ENCODE results near the gene GNB2.

The GNB2 gene

DNA sequence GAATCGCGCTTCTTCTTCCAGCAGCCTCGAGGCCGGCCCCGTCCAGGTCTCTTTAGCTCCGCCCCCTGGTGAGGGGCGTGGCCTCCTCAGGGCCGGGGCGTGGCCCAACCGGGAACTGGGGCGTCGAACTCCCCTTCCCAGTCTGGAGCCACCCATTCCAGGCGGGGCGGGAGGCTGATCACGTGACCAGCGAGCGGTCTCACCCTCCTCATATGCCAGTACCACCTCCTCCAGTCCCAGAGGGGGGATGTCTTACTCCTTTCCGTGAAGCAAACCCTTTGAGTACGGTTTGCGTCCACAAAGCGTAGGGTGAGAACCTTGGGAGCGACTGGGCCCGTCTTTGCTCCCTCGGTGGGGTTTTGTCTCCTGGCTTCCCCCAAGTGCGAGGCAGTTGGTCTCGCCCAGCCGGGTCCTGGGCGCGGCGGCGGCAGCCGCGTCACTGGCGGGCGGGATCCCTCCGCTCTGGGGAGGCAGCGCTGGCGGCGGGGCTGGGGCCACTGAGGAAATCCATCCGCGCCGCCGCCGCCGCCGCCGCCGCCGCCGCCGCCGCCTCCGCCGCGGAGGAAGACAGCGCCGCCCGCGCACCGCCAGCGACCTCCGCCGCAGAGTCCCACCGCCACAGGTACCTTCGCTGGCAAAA lies at the start of gene GNB2:
Gene GNB2, plus strand, starts transcription at position 439 of the 640 bp plus-strand sequence. CDS start 2,526 bp downstream, outside the sequence.
- H3K36me3 ChIP-seq (ENCODE audit: control insufficient read depth in 1 of 2, insufficient read depth in 2 of 2, low read length in 2 of 2), result peaks cover 16 to 18% of the 10 kb centered on the region in 2 donors
- peak within 1 kb of the TSS; percentile 93 for H3K27ac ChIP-seq (ENCODE audit: low read length)
- no peaks in the 10 kb centered on the region for H3K27me3 ChIP-seq (ENCODE audit: low read depth, low read length)
- peaks cover 0 to 8% of the 10 kb centered on the region in 2 donors for H3K4me1 ChIP-seq (ENCODE audit: control insufficient read depth in 1 of 2, insufficient read depth in 2 of 2, low read length in 2 of 2)
- H3K4me3 ChIP-seq (ENCODE audit: low read depth in 1 of 2, low read length in 2 of 2), result peak within 1 kb of the TSS; percentile 73 to 98
- no peaks in the 10 kb centered on the region for H3K9me3 ChIP-seq (ENCODE audit: control insufficient read depth in 1 of 2, low read length in 2 of 2)

DNA sequence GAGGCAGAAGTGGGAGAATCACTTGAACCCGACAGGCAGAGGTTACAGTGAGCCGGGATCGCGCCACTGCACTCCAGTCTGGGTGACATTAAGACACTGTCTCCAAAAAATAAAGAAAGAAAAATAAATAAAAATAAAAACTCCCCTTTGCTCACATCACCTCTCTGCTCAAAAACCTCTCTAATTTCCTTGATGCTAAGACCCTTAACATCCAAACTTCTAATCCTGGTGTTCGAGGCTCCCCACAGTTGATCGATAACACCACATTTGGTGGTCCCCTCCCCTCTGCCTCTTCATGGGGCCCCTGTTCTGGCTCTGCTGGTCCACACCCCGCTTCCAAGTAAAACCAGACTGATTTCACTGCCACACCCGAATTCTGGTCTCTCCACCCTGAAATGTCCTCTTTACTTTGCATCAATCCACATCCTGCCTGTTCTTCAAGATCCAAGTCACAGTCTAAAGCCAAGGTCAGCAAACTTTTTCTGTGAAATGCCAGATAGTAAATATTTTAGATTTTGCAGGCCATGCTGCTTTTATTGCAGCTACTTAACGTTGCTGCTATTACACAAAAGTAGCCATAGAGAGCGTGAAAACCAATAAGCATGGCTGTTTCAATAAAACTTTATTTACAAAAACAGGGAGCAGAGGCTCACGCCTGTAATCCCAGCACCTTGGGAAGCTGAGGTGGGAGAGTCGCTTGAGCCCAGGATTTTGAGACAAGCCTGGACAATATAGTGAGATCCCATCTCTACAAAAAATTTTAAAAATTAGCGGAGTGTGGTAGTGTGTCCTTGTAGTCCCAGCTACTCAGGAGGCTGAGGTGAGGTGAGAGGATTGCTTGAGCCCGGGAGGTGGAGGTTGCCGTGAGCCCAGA lies 49.4 kb upstream of the GNB2 start:
- no peaks in the 10 kb centered on the region for H3K27me3 ChIP-seq (ENCODE audit: low read depth, low read length)

DNA sequence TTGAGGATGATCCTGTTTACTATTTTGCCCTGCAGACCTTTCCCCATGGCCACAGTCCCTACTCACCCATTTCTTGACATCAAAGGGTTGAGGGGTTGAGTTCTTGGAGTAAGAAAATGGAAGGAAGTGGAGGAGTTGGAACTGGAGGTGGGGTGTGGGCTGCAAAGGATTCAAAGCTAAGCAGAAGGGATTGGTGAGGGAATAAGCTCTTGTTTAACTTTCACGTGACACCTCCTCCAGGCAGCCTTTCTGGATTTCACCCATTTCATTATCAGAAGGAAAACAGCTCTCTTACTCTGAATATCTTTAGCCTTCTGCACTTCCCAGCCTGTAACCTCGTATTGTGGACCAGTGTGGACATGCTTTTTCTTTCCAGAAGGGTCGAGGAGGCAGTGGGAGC lies 47.5 kb upstream of the GNB2 start:
- no peak overlapping the region for H3K27ac ChIP-seq (ENCODE audit: low read length)
- H3K4me3 ChIP-seq (ENCODE audit: low read depth in 1 of 2, low read length in 2 of 2), result peak overlapping the region; percentile 9 to 46
- H3K36me3 ChIP-seq (ENCODE audit: control insufficient read depth in 1 of 2, insufficient read depth in 2 of 2, low read length in 2 of 2), result no peaks in the 10 kb centered on the region
- H3K9me3 ChIP-seq (ENCODE audit: control insufficient read depth in 1 of 2, low read length in 2 of 2), result no peaks in the 10 kb centered on the region
- H3K4me1 ChIP-seq (ENCODE audit: control insufficient read depth in 1 of 2, insufficient read depth in 2 of 2, low read length in 2 of 2), result peaks cover 0 to 8% of the 10 kb centered on the region in 2 donors
- H3K27me3 ChIP-seq (ENCODE audit: low read depth, low read length), result no peaks in the 10 kb centered on the region

More for the DNA sequence above, 49.4 kb upstream of the GNB2 start:
- Histone ChIP-seq H3K4me1 (ENCODE audit: control insufficient read depth in 1 of 2, insufficient read depth in 2 of 2, low read length in 2 of 2) (peaks cover 0 to 8% of the 10 kb centered on the region in 2 donors), H3K27ac (ENCODE audit: low read length) (no peak overlapping the region), H3K4me3 (ENCODE audit: low read depth in 1 of 2, low read length in 2 of 2) (no peak overlapping the region), H3K36me3 (ENCODE audit: control insufficient read depth in 1 of 2, insufficient read depth in 2 of 2, low read length in 2 of 2) (no peaks in the 10 kb centered on the region), H3K9me3 (ENCODE audit: control insufficient read depth in 1 of 2, low read length in 2 of 2) (no peaks in the 10 kb centered on the region)

DNA sequence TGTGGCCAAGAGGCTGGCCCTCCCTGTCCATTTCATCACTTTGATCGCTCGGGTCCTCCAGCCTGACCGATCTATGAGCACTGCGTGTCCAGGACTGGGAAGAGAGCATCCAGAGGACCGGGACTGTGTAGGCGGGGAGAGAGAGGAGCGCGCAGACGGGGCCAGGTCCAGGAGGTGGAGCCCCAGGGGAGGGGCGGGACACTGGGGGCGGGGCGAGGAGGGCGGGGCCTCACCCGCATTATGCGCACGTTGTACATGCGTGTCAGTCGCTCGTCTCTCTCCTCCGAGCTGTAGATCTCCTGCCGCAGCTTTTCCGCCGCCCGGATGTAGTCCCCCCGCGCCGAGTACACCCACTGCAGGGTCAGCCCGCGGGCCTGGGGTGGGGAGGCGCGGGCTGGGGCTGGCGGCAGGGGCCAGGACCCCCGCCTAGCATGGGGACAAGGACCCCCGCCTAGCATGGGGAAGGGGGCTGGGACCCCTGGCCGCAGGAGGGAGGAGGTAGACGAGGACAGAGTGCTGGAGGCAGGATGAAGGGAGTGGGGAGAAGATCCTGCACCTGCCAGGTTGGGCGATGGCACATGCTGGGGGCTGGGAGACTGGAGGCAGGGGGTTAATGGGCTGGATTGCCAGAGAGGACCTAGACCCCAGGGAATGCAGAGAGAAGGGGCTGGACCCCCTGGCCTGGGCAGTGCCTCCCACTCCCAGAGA lies 46.9 kb upstream of the GNB2 start:
- no peak overlapping the region for H3K27ac ChIP-seq (ENCODE audit: low read length)
- no peaks in the 10 kb centered on the region for H3K27me3 ChIP-seq (ENCODE audit: low read depth, low read length)
- H3K4me3 ChIP-seq (ENCODE audit: low read depth in 1 of 2, low read length in 2 of 2), result peak overlapping the region; percentile 9 to 46
- peaks cover 0 to 8% of the 10 kb centered on the region in 2 donors for H3K4me1 ChIP-seq (ENCODE audit: control insufficient read depth in 1 of 2, insufficient read depth in 2 of 2, low read length in 2 of 2)
- no peaks in the 10 kb centered on the region for H3K9me3 ChIP-seq (ENCODE audit: control insufficient read depth in 1 of 2, low read length in 2 of 2)
- H3K36me3 ChIP-seq (ENCODE audit: control insufficient read depth in 1 of 2, insufficient read depth in 2 of 2, low read length in 2 of 2), result no peaks in the 10 kb centered on the region

- Histone ChIP-seq H3K36me3 (ENCODE audit: control insufficient read depth in 1 of 2, insufficient read depth in 2 of 2, low read length in 2 of 2) (no peaks in the 10 kb centered on the region), H3K27ac (ENCODE audit: low read length) (no peak overlapping the region), H3K27me3 (ENCODE audit: low read depth, low read length) (no peaks in the 10 kb centered on the region), H3K4me1 (ENCODE audit: control insufficient read depth in 1 of 2, insufficient read depth in 2 of 2, low read length in 2 of 2) (peaks cover 0 to 8% of the 10 kb centered on the region in 2 donors), H3K4me3 (ENCODE audit: low read depth in 1 of 2, low read length in 2 of 2) (no peak overlapping the region), H3K9me3 (ENCODE audit: control insufficient read depth in 1 of 2, low read length in 2 of 2) (no peaks in the 10 kb centered on the region)
These were observed 46.3 kb upstream of the GNB2 start for GRCh38 chr7:100627238-100627549.

- H3K9me3 ChIP-seq (ENCODE audit: control insufficient read depth in 1 of 2, low read length in 2 of 2), result no peaks in the 10 kb centered on the region
- H3K4me1 ChIP-seq (ENCODE audit: control insufficient read depth in 1 of 2, insufficient read depth in 2 of 2, low read length in 2 of 2), result peaks cover 0 to 16% of the 10 kb centered on the region in 2 donors
- H3K36me3 ChIP-seq (ENCODE audit: control insufficient read depth in 1 of 2, insufficient read depth in 2 of 2, low read length in 2 of 2), result no peaks in the 10 kb centered on the region
- no peak overlapping the region for H3K4me3 ChIP-seq (ENCODE audit: low read depth in 1 of 2, low read length in 2 of 2)
- no peak overlapping the region for H3K27ac ChIP-seq (ENCODE audit: low read length)
- no peaks in the 10 kb centered on the region for H3K27me3 ChIP-seq (ENCODE audit: low read depth, low read length)
These were observed 44.3 kb upstream of the GNB2 start for GRCh38 chr7:100629117-100629716.

DNA sequence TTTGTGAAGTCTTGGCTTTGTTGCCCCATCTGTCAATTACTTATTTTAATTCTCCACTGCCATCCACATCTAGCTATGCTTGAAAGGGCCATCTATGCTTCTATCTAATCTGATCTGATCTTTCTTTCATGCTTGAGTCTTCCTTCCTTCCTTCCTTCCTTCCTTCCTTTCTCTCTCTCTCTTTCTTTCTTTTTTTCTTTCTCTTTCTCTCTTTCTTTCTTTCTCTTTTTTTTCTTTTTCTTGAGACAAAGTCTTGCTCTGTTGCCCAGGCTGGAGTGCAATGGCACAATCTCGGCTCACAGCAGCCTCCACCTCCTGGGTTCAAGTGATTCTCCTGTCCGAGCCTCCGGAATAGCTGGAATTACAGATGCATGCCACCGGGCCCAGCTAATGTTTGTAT lies 43.5 kb upstream of the GNB2 start:
- no peaks in the 10 kb centered on the region for H3K9me3 ChIP-seq (ENCODE audit: control insufficient read depth in 1 of 2, low read length in 2 of 2)
- no peak overlapping the region for H3K4me3 ChIP-seq (ENCODE audit: low read depth in 1 of 2, low read length in 2 of 2)
- no peak overlapping the region for H3K27ac ChIP-seq (ENCODE audit: low read length)
- H3K27me3 ChIP-seq (ENCODE audit: low read depth, low read length), result no peaks in the 10 kb centered on the region
- H3K36me3 ChIP-seq (ENCODE audit: control insufficient read depth in 1 of 2, insufficient read depth in 2 of 2, low read length in 2 of 2), result no peaks in the 10 kb centered on the region
- peaks cover 0 to 16% of the 10 kb centered on the region in 2 donors for H3K4me1 ChIP-seq (ENCODE audit: control insufficient read depth in 1 of 2, insufficient read depth in 2 of 2, low read length in 2 of 2)

- no peaks in the 10 kb centered on the region for H3K36me3 ChIP-seq (ENCODE audit: control insufficient read depth in 1 of 2, insufficient read depth in 2 of 2, low read length in 2 of 2)
- H3K4me1 ChIP-seq (ENCODE audit: control insufficient read depth in 1 of 2, insufficient read depth in 2 of 2, low read length in 2 of 2), result peaks cover 0 to 8% of the 10 kb centered on the region in 2 donors
- no peak overlapping the region for H3K27ac ChIP-seq (ENCODE audit: low read length)
- no peaks in the 10 kb centered on the region for H3K9me3 ChIP-seq (ENCODE audit: control insufficient read depth in 1 of 2, low read length in 2 of 2)
- H3K27me3 ChIP-seq (ENCODE audit: low read depth, low read length), result no peaks in the 10 kb centered on the region
- H3K4me3 ChIP-seq (ENCODE audit: low read depth in 1 of 2, low read length in 2 of 2), result peak overlapping the region; percentile 26 to 61
These were observed 40.4 kb upstream of the GNB2 start for GRCh38 chr7:100632951-100633717.

DNA sequence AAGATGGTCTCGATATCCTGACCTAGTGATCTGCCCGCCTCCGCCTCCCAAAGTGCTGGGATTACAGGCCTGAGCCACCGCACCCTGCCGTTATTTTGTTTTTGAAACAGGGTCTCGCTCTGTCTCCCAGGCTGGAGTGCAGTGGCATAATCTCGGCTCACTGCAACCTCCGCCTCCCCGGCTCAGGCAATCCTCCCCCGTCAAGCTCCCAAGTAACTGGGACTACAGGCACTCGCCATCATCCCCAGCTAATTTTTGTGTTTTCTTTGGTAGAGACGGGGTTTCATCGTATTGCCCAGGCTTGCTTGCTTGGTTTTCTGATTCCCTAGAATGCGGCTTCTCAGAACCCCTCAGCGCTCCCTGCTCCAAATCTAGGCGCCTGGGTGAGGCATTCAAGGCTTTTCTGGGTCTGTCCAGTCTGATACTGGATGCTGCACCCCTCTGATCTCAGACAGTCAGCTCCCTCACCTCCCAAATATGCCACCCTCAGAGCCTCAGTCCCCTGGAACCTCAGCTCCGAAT lies 33.5 kb upstream of the GNB2 start:
- H3K27me3 ChIP-seq (ENCODE audit: low read depth, low read length), result no peaks in the 10 kb centered on the region
- no peak overlapping the region for H3K27ac ChIP-seq (ENCODE audit: low read length)
- H3K4me3 ChIP-seq (ENCODE audit: low read depth in 1 of 2, low read length in 2 of 2), result no peak overlapping the region
- no peaks in the 10 kb centered on the region for H3K4me1 ChIP-seq (ENCODE audit: control insufficient read depth in 1 of 2, insufficient read depth in 2 of 2, low read length in 2 of 2)
- H3K9me3 ChIP-seq (ENCODE audit: control insufficient read depth in 1 of 2, low read length in 2 of 2), result no peaks in the 10 kb centered on the region
- H3K36me3 ChIP-seq (ENCODE audit: control insufficient read depth in 1 of 2, insufficient read depth in 2 of 2, low read length in 2 of 2), result no peaks in the 10 kb centered on the region

DNA sequence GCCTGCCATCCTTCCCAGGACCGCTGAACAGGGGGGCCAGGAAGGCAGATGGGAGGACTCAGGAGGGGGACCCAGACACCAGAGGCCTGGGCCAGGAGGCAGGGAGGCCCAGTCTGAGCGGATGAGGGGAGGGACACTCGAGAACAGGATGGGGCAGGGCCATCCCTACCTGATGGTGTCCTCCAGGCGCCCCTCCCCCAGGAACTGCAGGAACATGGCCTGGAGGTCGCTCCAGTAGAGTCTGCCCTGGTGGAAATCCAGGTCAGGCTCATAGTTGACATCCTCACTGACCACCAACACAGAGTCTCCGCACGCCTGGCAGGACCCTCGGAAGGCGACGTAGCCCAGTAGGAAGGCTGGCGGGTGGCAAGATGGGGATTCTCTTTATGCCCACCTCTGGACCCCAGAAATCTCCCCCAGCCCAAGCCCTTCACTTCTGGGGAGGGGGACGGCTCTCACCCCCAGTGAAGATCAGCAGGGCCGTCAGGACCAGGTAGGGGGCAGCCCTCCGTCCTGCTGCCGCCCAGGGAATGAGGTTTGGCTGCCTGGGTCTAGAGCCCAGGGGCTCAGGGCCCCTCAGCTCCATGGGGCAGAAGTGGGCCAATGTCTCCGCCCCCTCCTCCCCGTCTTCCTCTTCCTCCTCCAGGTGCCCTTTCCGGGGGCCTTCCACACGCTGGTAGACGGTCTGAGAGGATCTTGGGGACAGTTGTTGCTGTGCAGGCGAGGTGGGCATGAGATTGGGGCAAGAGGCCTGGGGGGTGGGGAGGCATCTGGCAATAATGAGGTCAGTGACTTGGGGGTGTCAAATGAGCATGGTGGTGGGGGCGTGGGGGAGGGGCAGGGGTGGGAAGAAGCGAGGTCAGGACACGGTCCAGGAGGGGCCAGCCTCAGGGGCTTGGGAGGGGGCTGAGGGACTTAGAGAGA lies 32.8 kb upstream of the GNB2 start:
- Histone ChIP-seq H3K27me3 (ENCODE audit: low read depth, low read length) (no peaks in the 10 kb centered on the region), H3K4me3 (ENCODE audit: low read depth in 1 of 2, low read length in 2 of 2) (no peak overlapping the region), H3K36me3 (ENCODE audit: control insufficient read depth in 1 of 2, insufficient read depth in 2 of 2, low read length in 2 of 2) (no peaks in the 10 kb centered on the region), H3K4me1 (ENCODE audit: control insufficient read depth in 1 of 2, insufficient read depth in 2 of 2, low read length in 2 of 2) (no peaks in the 10 kb centered on the region), H3K9me3 (ENCODE audit: control insufficient read depth in 1 of 2, low read length in 2 of 2) (no peaks in the 10 kb centered on the region), H3K27ac (ENCODE audit: low read length) (no peak overlapping the region)
